Activated effector memory CD4-positive, alpha-beta T cell treated with Interleukin-2 at 50 U/mL for 16 hours (primary cell): ENCODE results near the gene DSCAML1.
"Not testable (repeated sequence)": the region's sequence is repeated elsewhere in the genome, so short reads cannot be mapped to it uniquely, and the experiment has no call there.

ENCODE experiments used
- DNase-seq: peaks from one replicate; pipeline ENCODE4 v3.0.0-alpha.2; 2020

The DSCAML1 gene

DNA sequence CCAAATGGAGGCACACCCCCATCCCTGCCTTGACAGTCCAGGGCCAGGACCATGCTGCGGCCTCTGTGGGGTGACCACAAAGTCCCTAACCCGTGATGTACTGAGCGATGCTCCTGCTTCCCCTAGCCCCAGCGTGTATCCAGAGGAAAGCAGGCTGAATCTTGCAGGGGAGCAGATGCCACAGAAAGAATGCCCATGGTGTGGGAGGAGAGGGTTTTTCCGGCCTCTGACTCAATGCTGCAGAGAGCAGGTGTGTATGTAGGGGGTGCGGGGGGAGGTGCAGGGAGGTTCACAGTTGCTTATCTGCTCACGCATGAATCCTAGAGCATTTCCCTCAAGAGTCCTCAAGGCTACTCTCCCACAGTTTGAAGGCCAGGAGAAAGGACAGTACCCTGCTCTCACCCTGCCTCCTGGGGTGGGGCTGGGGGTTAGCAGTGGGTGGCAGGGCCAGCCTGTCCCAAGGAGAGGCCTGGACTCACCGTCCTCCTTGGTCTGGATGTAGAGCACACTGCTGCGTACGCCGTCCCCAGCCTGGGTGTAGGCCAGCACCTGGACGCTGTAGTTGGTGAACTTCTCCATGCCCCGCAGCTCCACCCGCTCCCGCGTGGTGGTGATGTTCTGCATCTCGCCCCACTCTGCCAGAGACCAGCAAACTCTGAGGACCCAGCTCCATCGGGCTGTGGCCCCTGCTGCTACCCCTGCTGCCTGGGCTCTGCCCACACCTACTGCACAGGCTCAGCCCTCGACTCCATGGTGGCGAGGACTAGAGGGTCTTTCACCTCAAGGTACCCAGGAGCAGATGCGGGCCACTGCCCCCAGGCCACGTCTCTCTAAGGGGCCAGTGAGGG is 338.5 kb downstream of the DSCAML1 start:
- no peak for DNase-seq

DNA sequence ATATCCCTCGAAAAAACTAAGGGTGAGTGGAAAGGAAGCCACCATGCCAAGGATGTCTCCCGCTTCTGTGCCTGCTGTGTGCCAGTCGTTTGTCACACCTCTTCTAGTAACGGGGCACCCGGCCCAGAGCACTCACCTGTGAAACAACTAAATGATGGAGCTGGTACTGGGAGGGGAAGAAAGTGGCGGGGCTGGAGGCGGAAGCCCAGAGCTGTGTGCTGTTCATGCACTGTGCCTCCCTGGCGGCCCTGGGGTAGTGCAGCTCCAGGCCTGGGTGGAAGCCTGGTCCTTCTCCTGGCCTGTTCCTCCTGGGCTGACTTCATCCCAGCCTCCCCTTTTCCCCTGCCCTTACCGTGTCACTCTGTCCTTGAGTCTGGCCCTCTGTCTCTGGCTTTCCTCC is 339.2 kb downstream of the DSCAML1 start:
- DNase-seq: no peak

DNA sequence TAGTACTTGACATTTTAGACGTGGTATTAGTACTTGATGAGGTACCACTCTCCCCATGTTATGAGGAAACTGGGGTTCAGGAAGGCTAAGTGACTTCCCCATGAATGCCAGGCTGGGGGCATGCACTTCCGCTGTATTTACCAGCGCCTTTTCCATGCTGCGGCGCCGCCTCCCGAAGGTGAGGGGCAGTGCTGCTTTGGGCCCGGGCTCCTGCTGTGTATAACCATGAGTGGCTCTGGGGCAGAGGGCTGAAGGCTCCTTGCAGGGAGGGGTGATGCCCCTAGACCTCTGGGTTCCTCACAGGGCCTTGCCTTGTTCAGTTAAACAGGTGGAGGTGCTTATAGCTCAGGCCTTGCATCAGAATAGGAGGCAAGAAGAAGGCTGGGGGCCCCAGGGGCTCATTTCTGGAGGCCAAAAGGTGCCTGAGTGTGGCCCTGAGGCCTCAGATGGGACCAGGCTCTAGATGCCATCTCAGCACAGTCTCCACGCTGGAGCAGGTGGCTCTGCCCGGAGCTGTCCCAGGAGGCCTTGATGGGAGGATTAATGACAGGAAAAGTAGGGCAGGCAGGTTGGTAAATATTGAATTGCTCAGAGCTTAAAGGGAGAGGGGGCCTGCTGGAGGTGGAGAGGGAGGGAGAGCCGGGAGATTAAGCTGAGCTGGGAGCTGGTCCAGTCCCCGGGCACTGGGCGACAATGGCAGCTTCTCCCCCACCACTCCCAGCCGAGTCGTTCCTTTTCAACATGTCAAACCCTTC is 339.8 kb downstream of the DSCAML1 start:
- no peak for DNase-seq

DNA sequence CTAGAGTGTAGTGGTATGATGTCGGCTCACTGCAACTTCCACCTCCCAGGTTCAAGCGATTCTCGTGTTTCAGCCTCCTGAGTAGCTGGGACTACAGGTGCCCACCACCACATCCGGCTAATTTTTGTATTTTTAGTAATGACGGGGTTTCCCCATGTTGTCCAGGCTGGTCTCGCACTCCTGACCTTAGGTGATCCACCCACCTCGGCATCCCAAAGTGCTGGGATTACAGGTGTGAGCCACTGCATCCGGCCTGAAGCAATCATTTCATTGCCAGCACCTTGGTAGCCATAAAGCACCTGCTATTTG is 340.3 kb downstream of the DSCAML1 start:
- not testable (repeated sequence) for DNase-seq

DNA sequence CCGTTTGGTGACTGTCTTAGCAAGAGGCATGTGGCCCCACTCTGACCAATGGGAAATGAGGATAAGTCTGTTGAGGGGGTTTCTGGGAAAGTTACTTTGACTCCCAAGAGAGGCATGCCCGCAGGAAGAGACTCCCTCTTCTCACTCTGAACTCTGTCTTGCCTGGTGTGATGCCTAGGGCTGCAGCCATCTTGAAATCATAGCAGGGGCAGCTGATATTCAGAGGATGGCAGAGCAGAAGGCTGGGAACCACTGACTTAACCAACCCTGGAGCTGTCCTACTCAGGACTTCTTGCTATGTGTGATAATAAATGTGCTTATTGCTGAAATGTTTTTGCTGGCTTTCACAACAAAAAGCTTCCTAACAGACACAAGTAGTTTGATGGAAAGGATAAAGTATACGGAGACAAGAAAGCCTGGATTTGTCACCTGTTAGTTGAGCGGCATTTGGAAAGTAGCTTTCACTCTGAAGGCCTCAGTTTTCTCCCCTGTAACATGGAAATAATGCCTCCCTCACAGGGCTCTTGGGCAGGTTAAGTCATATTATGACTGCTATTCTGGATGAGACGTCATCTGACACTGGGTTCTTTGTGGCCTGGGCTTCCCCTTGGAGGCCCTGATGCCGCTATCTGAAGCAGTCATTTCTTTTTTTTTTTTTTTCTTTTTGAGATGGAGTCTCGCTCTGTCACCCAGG is 340.8 kb downstream of the DSCAML1 start:
- no peak for DNase-seq

DNA sequence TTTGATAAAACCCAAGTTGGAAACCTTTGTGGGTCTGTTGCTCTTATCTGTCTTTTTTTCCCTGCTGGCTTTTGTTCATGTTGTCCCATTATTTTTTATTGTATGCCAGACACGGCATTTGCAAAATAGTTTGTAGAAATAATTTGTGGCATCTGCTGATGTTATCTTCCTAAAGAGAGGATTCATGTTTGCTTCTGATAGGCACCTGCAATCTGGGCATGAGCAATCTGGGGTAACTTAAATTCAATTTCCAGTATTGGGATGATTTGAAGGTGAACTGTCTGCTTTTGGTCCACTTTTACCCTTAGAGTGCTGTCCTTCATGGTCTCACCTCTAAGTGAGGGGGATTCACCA is 342.5 kb downstream of the DSCAML1 start:
- no peak for DNase-seq

DNA sequence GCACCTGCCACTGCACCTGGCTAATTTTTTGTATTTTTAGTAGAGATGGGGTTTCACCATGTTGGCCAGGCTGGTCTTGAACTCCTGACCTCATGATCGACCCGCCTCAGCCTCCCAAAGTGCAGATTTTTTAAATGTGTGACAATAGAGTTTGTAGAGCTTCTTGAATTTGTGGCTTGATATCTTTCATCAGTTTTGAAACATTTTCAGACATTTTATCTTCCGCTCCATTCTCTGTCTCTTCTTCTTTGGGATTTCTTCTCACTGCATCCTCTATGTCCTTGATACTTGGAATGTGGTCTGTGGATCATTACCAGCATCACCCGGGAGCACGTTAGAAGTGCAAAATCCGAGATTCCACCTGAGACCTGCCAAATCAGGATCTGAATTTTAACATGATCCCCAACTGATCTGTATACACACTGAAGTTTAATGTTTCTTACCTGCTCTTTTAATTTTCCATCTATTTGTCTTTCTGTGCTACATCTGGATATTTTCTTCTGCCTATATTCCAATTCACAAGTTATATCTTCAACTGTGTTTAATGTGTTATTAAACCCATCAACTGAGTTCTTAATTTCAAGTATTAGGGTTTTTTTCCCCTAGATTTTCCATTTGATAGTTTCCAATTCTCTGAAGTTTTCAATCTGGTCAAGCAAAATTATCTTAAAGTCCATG is 343.0 kb downstream of the DSCAML1 start:
- no peak for DNase-seq

DNA sequence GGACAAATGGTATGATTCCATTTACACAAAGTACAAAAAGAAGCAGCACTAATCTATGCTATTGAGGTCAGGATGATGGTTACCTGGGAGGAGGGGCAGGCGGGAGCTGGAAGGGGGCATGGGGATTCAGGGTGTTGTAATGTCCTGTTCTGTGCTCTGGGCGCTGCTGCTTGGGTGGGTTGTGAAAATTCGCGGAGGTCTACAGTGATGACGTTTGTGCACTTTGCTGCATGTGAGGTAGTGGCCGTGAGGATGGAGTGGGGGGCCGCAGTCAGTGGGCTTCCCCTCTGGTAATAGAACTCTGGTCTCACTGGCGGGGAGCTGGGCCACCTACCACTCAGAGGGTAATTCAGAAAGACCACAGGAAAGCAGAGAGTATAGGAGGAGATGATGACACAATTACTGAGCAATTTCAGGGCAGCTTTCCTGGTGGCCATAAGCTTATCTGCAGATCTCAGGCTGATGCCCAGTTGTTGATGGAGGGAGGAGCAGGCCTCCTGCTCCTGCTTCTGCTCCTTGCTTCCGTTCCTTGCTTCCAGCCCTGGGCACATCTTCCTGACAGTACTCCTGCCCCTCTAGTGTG is 347.8 kb downstream of the DSCAML1 start:
- DNase-seq: no peak

DNA sequence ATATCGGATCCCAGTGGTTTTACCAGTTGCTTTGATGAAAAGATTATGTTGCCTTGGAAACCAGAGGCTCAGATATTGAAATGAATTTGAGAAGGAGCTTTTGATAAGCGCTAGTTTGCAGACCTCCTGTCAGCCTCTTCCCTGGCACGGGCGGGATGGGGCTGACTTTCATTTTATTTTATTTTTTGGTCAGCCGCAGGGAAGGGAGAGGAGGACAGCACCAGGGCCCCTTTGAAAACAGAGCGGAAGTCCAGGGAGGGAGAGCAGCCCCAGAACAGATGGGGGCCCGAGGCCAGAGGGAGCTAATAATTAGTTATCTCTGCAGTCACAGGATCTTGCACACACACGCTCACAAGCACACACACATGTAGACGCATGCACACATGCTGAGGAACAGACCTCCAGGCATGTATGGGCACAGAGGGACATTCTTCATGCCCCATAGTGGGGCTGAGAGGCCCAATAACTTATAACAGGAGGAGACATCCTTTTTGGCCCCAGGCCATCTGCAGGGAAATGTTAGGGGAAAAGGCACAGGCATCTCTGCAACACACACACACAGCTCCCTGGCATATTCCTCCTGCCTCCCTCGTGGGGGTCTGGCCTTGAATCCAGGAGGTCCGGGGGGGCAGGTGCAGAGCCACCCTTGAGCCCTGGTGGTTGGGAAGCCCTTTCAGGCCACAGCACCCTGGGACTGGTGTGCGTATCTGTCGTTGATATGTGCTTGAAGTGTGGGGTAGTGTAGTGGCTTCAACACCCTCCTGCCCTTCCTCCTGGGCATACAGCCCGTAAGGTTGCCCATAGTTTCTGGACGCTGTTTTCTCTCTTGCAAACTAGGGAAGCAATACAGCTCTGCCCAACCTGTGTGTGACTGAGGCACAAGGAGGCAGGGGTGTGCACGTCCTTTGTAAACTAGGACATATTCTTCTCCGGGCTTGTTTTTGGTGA is 352.0 kb downstream of the DSCAML1 start:
- no peak for DNase-seq

DNA sequence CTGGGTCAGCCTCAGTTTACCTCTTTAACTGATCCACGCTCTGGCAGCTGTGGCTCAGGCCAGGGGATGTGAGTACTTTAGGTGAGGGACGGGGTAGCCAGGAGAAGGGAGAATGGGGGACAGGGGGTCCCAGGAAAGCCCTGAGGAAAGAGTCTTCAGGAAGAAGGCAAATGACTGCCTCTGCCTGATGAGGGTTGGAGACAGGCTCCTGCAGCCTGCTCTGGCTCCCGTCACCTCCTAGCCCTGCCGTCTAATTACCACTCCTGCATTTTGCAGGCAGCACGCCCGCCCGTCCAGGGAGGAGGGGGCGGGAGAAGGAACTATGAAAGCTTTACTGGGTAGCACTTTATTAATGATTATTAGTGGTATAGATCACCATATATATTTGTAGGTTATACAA is 352.8 kb downstream of the DSCAML1 start:
- DNase-seq: no peak

DNA sequence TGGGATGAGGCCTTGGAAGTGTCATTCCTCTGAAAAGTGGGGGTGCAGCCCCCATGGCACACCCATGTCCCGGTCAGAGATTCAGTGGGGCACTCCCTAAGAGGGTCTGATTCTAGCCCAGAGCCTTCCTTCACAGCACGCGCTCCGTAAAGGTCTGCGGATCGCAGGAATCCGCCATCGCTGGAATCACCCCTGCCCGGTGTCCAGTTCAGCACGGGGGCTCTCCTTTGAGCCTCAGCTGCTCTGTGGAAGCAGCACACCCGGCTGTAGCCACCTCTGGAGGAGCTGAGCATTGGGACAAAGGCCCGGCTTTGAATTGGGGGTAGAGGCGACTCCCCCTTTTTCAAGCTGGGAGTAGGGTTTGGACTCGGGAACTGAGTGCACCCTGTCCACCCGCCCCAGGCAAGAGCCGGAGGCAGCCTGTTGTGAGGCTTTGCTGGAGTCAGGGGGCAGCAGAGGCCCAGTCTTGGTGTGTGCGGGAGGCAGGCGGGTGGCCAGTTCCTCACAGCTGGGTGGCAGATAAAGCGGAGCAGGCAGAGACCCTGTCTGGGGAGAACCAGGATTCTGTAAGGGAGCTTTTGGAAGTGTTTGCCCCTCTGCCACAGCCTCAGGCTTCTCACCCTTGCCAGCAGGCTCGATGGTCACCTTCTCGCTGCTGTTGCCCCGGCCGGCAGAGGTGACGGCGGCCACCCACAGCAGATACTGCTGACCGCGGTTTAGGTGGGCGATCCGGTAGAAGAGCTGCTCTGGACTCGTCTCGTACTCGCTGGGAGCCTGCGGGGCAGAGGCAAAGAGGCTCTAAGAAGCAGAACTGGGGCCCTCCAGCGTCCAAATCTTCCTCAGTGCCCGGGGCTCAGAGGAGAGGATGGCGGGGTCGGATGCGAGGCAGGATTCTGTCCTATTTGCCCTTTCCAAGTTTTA is 353.5 kb downstream of the DSCAML1 start:
- DNase-seq: no peak

DNA sequence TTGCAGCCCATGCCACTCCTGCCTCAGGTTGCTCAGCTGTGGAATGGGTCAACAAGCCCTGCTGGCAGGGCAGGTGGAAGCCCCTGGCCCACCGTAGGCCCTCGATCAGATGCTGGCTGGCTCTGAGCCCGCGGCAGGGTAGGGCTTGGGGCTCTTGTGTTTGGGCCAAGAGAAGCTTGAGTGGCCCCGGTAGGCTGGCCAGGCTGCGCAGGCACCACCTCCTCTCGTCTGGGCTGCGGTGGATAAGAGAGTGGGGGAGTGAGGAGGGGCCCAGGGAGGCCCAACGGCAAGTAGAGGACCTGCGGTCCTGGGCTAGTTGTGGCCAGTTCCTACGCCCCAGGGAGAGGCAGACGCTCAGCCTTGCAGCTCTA is 354.2 kb downstream of the DSCAML1 start:
- DNase-seq: no peak

DNA sequence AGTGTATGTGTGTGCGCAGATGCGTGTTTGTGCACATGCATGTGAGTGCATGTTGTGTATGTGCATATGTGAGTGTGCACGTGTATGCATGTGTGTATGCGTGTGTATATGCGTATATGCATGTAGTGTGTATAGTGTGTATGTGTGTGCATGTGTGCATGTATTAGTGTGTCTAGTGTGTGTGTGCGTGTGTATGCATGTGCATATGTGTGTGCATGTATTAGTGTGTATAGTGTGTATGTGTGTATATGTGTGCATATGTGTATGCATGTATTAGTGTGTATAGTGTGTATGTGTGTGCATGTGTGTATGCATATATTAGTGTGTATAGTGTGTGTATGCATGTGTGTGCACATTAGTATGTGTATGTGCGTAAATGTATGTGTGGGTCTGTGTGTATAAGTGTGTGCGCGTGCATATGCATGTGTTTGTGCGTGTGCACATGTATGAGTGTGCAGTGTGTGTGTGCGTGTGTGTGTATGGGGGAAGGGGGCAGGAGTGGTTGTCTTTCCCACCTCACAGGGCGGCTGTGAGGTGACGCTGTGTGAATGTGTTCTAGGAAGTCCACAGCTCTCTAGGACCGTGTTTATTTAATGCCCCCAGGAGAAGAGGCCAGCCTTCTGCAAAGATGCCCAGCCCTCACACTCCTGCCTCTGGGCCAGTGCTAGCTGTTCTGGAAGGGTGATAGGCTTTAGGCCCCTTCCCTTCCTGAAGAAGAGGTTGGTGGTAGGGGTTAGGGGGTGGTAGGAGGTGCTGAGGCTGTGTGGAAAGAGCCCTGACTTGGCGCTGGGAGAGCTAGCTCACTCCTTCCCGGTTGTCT is 354.8 kb downstream of the DSCAML1 start:
- no peak for DNase-seq

DNA sequence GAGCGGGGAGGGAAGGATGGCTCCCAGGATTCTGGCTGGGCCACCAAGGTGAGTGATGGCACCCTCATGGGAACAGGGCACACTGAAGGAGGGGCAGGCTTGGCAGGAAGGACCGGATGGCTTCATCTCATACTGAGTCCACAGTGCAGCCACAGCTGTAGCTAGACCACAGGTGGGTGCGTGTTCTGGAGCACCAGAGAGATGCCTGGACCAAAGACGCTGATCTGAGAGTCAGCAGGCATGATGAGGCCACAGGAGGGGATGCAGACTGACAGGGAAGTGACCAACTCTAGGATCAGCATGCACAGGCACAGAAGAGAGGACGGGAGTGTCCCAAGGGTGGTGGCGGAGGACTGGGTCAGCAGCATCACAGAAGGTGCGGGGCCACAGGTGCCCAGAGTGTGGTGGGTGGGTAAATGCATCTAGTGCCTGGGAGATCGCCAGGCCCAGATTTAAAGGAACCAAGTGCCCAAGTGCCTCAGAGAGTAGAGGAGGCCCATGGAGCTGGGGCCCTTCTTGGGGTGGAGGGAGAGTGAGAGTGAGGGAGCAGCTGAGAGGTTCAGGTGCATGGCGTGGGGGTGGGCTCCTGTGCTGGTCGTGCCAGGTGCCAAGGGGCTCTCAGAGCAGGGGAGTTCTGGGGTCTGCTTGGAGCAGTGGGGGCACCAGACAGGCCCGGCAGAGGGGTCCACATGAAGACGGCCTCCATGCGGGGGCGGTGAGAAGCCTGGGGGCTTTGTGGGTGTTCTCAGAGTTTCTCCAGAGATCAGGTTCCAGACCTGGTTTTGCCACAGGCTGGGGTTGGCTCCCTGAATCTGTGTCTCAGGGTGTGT is 355.7 kb downstream of the DSCAML1 start:
- DNase-seq: no peak

DNA sequence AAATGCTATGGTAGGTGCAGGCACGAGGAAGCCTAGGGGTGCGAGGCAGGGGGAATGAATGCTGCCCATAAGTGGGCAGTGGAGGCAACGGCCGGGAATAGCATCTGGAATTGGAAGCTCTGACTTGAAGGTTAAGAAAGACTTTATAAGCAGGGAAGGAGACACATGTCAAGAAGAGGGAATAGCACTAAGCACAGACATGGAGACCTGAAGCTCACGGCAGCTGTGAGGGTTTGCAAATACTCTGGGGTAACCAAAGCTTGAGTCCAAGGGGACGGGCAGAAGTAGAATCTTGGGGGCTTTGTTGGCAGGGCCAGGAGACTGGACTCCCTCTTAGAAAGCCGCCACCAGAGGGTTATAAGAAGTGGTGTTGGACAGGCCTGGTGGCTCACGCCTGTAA is 356.8 kb downstream of the DSCAML1 start:
- no peak for DNase-seq

DNA sequence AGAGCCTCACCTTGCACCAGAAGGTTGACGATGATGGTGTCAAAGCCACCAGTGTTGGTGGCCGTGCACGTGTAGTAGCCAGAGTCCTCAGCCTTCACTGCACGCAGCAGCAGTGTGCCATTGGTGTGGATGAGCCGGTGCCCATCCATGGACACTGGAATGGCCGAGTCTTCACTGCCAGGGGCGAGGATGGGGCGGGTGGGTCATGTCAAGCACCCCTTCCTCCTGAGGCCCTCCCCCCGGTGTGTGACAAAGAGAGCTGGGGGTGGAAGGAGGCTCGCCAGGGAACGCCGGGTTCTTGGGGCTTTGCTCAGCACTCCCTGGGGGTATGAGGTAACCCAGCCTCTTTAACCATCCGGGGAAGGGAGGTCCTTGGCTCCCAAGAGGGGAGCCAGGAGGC is 357.8 kb downstream of the DSCAML1 start:
- no peak for DNase-seq

DNA sequence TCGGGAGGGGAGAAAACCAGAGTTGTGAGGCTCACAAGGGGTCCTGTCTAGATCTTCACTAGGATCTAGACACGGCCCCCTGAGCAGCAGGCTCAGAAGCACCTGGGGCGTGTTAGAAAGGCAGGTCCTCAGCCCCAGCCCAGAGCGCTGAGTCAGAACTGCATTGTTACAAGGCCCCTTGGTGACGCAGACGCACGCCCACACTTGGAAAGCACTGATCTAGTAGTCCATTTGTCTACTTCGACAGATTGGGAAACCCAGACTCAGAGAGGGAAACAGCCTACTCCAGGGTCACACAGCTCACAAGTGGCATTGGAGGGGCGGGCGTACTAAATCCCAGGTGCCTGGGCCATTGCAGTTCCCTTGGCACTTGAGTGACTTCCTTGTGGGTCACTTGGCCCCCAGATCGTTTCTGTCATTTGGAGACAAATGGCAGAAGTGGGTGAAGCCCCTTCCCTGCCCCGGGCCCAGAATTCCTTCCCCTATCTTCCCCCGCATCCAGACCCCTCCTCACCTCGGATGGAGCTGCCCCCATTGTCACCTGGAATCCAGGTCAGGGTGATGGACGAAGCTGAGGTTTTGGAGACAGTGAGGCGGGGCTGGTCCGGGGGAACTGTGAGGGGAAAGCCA is 358.5 kb downstream of the DSCAML1 start:
- no peak for DNase-seq

DNA sequence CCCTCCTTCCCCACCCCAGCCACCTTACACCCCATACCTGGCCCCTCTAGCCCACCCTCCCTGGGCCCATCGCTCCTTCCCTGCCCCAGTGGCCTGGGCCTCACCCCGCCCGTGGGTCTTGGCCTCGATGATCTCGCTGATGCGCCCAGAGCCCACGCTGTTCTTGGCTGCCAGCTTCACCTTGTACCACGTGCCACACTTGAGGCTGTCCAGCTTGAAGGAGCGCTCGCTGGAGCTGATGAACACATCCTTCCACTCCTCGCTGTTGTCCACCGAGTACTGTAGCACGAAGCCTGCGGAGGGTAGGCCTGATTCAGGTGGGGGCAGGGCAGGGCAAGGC is 359.3 kb downstream of the DSCAML1 start:
- no peak for DNase-seq
